K562 (cell line): ENCODE results near the gene ANKRD23. TPM values are rescaled to one million over a fixed set of nuclear protein-coding genes. Genes with fewer than 3 reads are reported as not detected.

Experiments
- ARID1B ChIP-seq: fragments of 450-650 bp; IDR thresholded peaks from 2 replicates; pipeline ENCODE4 v1.6.1; 2016; ENCODE audit warnings: antibody characterized with exemption, mild to moderate bottlenecking, inconsistent platforms
- BDP1 ChIP-seq: IDR thresholded peaks from 3 replicates; pipeline ENCODE4 v1.6.1; 2011; ENCODE audit not compliant: insufficient read length, insufficient read depth
- CBFA2T3 ChIP-seq: fragments of 450-650 bp; IDR thresholded peaks from 2 replicates; pipeline ENCODE4 v1.6.1; 2017
- CXXC5 ChIP-seq: fragments of 250-450 bp; sonication (Bioruptor Pico); IDR thresholded peaks from 2 replicates; pipeline ENCODE4 v1.8.0; 2022; ENCODE audit warnings: inconsistent platforms, mild to moderate bottlenecking, moderate library complexity
- FOSL1 ChIP-seq: fragments of 200-800 bp; sonication (Bioruptor generic); conservative IDR thresholded peaks from 2 replicates; pipeline ENCODE4 v1.6.1; 2016; ENCODE audit warnings: missing genetic modification characterization, missing compliant biosample characterization
- FUS ChIP-seq: fragments of 200-400 bp; formaldehyde crosslinking; optimal IDR thresholded peaks from 2 replicates; pipeline ENCODE3; 2017; ENCODE audit warnings: low read depth, low read length
- MTA2 ChIP-seq: fragments of 450-650 bp; IDR thresholded peaks from 2 replicates; pipeline ENCODE4 v1.6.1; 2016; ENCODE audit warnings: low read depth
- NCOR1 ChIP-seq: fragments of 450-650 bp; IDR thresholded peaks from 2 replicates; pipeline ENCODE4 v1.6.1; 2016; ENCODE audit warnings: mild to moderate bottlenecking, moderate library complexity
- PRMT5 ChIP-seq: sonication (generic); formaldehyde crosslinking; IDR thresholded peaks from 2 replicates; pipeline ENCODE4 v1.5.0; 2020; ENCODE audit warnings: missing genetic modification reagents
- PTBP1 ChIP-seq: fragments of 200-400 bp; formaldehyde crosslinking; IDR thresholded peaks from 2 replicates; pipeline ENCODE4 v1.6.1; 2017; ENCODE audit warnings: low read depth, low read length
- PURB ChIP-seq: sonication (generic); formaldehyde crosslinking; IDR thresholded peaks from 2 replicates; pipeline ENCODE4 v1.9.0; 2021; ENCODE audit warnings: low read depth, mild to moderate bottlenecking, missing genetic modification reagents
- SETDB1 ChIP-seq: IDR thresholded peaks from one replicate; pipeline ENCODE4 v1.6.1; 2012; ENCODE audit warnings: low read length, control low read depth, inconsistent platforms
- SMAD4 ChIP-seq: fragments of 250-450 bp; sonication (Bioruptor Pico); conservative IDR thresholded peaks from 2 replicates; pipeline ENCODE4 v1.8.0; 2021; ENCODE audit warnings: inconsistent platforms, mild to moderate bottlenecking, moderate library complexity
- STAT5A ChIP-seq: IDR thresholded peaks from 2 replicates; pipeline ENCODE4 v1.6.1; 2012; ENCODE audit warnings: low read length, inconsistent platforms, borderline replicate concordance
- TCF3 ChIP-seq: sonication (generic); formaldehyde crosslinking; IDR thresholded peaks from 2 replicates; pipeline ENCODE4 v1.4.0; 2020; ENCODE audit warnings: mild to moderate bottlenecking, missing genetic modification reagents
- TCF7L2 ChIP-seq: fragments of 150-350 bp; IDR thresholded peaks from 2 replicates; pipeline ENCODE4 v1.6.1; 2016; ENCODE audit warnings: low read depth, mild to moderate bottlenecking, low read length, moderate library complexity
- TSHZ1 ChIP-seq: fragments of 250-450 bp; sonication (Bioruptor Pico); IDR thresholded peaks from 2 replicates; pipeline ENCODE4 v1.4.0; 2020; ENCODE audit warnings: mild to moderate bottlenecking, moderate library complexity
- ZNF263 ChIP-seq: sonication (generic); formaldehyde crosslinking; IDR thresholded peaks from 2 replicates; pipeline ENCODE4 v1.8.0; 2022; ENCODE audit warnings: mild to moderate bottlenecking, missing genetic modification reagents, borderline replicate concordance
- polyA plus RNA-seq, 8 experiments: library from polyadenylated mRNA; depleted of rRNA in 4 of 8; stranded (reverse) in 5 of 8; unstranded in 3 of 8; fragments of >200 nt; fragmentation: Nextera tagmentation in 2 of 8; fragmentation: Illumina TruSeq in 1 of 8; extraction: Ambion mirVana in 2 of 8; extraction: Trizol in 1 of 8; gene quantifications; 2 replicates each; pipeline versions ENCODE4 v1.2.1 to v1.2.3, GENCODE V29; 2011 to 2014; ENCODE audit warnings: inconsistent platforms in 1 of 8, missing spikeins in 1 of 8
- total RNA-seq, 7 experiments: library from RNA; depleted of rRNA in 6 of 7; stranded (reverse); fragments of >200 nt in 6 of 7; fragmentation: Illumina TruSeq in 2 of 7; extraction: Trizol in 2 of 7; gene quantifications; 2 replicates each; pipeline versions ENCODE4 v1.2.1 to v1.2.3, GENCODE V29; 2011 to 2021; ENCODE audit warnings: low replicate concordance in 1 of 7
- TF ChIP-seq, protein P1 (sequence below): fragments of 450-650 bp; conservative IDR thresholded peaks from 2 replicates; pipeline ENCODE4 v1.6.1; 2016; ENCODE audit warnings: missing genetic modification characterization, low read depth, mild to moderate bottlenecking, control low read depth, missing compliant biosample characterization
- TF ChIP-seq, protein P2 (sequence below), 2 experiments: fragments of 200-800 bp in 1 of 2; sonication (Bioruptor generic) in 1 of 2; sonication (generic) in 1 of 2; formaldehyde crosslinking in 1 of 2; IDR thresholded peaks in 1 of 2; conservative IDR thresholded peaks in 1 of 2; 2 replicates each; pipeline versions ENCODE4 v1.5.0 to v1.6.1; 2016 to 2020; ENCODE audit warnings: missing compliant biosample characterization in 1 of 2, missing genetic modification characterization in 1 of 2, missing genetic modification reagents in 1 of 2
- TF ChIP-seq, protein P3 (sequence below): sonication (generic); formaldehyde crosslinking; IDR thresholded peaks from 2 replicates; pipeline ENCODE4 v1.8.0; 2022; ENCODE audit warnings: missing genetic modification reagents, mild to moderate bottlenecking, moderate library complexity, borderline replicate concordance

Gene ANKRD23
- total and polyA plus RNA-seq, 9 of the 15 experiments (the other 6 are each of a cell fraction or from before 2014, with no cell fraction given), result 0.32 to 4.8 (median 2.8) TPM

GRCh38 chr2:96809951-96810782 is 33.7 kb downstream of the ANKRD23 start (continued):
- peak; percentile 54; the same call in 1 of the 2 replicates for TF ChIP-seq STAT5A
- TF ChIP-seq, protein P1, sequence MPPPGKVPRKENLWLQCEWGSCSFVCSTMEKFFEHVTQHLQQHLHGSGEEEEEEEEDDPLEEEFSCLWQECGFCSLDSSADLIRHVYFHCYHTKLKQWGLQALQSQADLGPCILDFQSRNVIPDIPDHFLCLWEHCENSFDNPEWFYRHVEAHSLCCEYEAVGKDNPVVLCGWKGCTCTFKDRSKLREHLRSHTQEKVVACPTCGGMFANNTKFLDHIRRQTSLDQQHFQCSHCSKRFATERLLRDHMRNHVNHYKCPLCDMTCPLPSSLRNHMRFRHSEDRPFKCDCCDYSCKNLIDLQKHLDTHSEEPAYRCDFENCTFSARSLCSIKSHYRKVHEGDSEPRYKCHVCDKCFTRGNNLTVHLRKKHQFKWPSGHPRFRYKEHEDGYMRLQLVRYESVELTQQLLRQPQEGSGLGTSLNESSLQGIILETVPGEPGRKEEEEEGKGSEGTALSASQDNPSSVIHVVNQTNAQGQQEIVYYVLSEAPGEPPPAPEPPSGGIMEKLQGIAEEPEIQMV (tag), result no peak
- TF ChIP-seq ARID1B, result peak; percentile 75
- peak; percentile 93 for TF ChIP-seq CBFA2T3
- TF ChIP-seq, protein P2, sequence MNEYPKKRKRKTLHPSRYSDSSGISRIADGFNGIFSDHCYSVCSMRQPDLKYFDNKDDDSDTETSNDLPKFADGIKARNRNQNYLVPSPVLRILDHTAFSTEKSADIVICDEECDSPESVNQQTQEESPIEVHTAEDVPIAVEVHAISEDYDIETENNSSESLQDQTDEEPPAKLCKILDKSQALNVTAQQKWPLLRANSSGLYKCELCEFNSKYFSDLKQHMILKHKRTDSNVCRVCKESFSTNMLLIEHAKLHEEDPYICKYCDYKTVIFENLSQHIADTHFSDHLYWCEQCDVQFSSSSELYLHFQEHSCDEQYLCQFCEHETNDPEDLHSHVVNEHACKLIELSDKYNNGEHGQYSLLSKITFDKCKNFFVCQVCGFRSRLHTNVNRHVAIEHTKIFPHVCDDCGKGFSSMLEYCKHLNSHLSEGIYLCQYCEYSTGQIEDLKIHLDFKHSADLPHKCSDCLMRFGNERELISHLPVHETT (CRISPR knock-in tag; conservative IDR thresholded peaks at IDR 0.05 in 1 of 2, IDR thresholded peaks at IDR 0.05 in 1 of 2), result peak in 1 of 2 experiments; percentile 44; a peak in 1 of 4 replicates
- TF ChIP-seq TCF7L2, result no peak
- TF ChIP-seq TSHZ1 (CRISPR knock-in tag), result no peak
- TF ChIP-seq NCOR1, result peak; percentile 73
- TF ChIP-seq PTBP1, result no peak
- TF ChIP-seq, protein P3, sequence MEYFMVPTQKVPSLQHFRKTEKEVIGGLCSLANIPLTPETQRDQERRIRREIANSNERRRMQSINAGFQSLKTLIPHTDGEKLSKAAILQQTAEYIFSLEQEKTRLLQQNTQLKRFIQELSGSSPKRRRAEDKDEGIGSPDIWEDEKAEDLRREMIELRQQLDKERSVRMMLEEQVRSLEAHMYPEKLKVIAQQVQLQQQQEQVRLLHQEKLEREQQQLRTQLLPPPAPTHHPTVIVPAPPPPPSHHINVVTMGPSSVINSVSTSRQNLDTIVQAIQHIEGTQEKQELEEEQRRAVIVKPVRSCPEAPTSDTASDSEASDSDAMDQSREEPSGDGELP (CRISPR knock-in tag), result peak; percentile 70; the same call in 1 of the 2 replicates
- no peak for TF ChIP-seq SETDB1
- TF ChIP-seq PURB (CRISPR knock-in tag), result no peak
- TF ChIP-seq PRMT5 (CRISPR knock-in tag), result no peak
- peak; percentile 58; the same call in 1 of the 2 replicates for TF ChIP-seq MTA2
- TF ChIP-seq TCF3, result peak; percentile 79
- no peak for TF ChIP-seq BDP1
- TF ChIP-seq FUS, result no peak
- peak; percentile 78 for TF ChIP-seq SMAD4 (CRISPR knock-in tag)
- peak; percentile 75 for TF ChIP-seq ZNF263
- TF ChIP-seq FOSL1 (tag), result no peak
- TF ChIP-seq CXXC5 (CRISPR knock-in tag), result peak; percentile 85
